ENCODE results near the gene PLEKHA7.

GRCh38 chr11:16804104-16804947, 209.9 kb downstream of the PLEKHA7 start:
- TF ChIP-seq, protein P1, sequence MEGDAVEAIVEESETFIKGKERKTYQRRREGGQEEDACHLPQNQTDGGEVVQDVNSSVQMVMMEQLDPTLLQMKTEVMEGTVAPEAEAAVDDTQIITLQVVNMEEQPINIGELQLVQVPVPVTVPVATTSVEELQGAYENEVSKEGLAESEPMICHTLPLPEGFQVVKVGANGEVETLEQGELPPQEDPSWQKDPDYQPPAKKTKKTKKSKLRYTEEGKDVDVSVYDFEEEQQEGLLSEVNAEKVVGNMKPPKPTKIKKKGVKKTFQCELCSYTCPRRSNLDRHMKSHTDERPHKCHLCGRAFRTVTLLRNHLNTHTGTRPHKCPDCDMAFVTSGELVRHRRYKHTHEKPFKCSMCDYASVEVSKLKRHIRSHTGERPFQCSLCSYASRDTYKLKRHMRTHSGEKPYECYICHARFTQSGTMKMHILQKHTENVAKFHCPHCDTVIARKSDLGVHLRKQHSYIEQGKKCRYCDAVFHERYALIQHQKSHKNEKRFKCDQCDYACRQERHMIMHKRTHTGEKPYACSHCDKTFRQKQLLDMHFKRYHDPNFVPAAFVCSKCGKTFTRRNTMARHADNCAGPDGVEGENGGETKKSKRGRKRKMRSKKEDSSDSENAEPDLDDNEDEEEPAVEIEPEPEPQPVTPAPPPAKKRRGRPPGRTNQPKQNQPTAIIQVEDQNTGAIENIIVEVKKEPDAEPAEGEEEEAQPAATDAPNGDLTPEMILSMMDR (IDR thresholded peaks at IDR 0.05) = no peak
- TF ChIP-seq POLR2A (IDR thresholded peaks at IDR 0.05) = no peak
